Kidney tubule cell (primary cell): ENCODE results near the gene TBC1D22A.
A peak's percentile ranks its signal among the peaks of the same experiment; 100 is the strongest.

ENCODE experiments used
- DNase-seq: peaks from one replicate; pipeline ENCODE4 v3.0.0-alpha.2; 2018; ENCODE audit warnings: low spot score

The TBC1D22A gene

DNA sequence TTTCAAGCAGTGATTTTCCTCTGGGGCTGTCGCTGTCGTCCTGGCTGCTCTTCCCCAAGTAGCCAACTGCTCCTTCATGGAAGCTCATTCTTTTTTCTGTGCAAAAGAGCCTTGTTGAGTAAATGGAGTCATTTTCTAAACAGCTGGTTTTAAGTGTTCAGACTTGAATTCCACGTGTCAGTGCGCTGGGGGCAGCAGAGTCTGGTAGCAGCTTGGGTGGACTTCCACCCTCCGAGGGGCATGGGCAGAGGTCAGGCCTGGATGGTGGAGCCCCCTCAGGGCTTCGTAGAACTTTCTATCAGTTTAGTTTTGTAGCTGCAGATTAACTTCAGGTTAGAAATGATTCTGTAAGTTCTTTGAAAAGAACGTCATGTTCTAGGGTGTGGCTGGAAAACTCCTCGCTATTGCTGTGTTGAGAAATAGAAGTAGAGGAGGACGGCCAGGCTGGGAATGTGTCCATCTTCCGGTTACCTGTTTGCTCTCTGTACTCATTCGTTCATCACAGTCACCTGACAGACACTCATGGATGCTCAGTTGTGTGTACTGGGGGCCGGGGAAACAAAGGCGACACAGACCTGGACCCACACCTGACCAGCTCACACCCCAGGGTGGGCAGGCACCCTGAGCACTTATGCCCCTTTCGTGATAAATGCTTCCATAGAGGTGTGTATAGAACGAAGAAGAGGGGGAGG is 270.7 kb downstream of the TBC1D22A start:
- no peak for DNase-seq

DNA sequence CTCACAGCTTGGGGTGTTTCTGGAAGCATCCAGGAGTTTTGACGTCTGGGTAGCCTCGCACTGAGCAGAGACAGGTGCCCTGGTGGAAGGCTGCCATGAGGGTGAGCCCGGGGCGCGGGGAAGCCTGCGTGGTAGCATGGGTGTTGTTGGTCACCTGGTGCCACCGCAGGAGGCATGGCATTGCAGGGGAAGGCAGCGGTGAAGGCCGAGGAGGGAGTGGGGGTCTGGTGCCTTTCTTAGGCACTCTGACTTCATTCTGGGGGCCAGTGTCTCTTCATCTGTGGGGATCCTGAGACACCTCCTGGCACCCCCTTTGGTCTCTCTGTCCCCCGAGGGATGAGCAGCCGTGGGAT is 271.2 kb downstream of the TBC1D22A start:
- DNase-seq, result no peak

DNA sequence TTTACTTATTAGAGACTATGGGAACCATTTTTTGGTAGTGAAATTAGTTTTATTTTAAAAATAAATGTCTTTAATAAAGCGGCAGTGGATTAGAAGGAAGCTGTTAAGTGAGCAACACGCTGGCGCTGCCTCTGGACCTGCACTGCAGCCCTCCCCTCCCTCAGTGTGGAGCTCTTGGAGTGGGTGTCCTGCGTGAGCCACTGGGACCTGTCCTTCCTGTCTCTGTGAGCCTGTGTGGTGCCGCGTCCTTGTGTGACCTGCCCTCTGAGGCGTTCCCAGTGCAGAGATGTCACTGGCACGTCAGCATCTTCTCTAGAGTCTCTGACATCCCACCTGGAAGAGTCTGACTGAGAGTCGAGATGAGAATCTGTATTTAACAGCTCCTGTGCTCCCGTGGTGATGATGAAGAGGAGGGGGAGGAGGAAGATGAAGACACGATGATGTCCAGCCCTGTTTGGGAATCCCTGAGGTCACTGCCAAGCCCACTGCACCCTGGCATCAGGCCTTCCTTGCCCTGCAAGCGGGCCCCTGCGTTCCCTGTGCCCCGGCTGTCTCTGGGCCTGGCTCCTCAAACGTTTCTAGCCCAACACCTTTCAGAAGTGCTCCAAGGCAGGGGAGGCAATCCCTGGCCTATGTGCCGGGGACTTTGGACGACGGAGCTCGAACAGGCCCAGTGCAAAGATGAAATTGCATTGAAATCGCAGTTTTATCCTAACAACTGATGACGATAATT is 271.8 kb downstream of the TBC1D22A start:
- no peak for DNase-seq

DNA sequence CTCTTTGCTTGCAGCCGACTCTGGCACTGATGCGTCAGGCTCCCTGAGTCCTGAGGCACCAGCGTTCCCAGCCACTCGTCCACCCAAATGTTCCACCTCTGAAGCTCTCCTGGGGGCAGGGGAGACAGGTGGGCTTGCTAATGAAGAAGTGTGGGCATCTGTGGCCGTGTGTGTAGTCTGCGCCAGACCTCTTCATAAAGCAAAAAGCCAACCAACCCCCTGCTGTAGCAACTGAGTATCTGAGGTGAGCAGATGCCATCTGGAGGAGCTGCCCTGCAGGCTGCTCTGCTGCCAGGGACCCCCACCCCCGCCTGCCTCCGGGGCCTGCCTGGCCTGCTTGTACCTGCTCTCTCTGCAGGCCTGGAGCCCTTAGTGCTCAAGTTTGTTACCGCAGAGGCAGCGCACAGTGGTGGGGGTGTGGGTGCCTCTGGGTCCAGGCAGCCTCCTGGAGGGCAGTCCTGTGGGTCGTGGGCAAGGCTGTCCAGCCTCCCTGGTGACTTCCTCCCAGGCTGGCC is 272.5 kb downstream of the TBC1D22A start:
- no peak for DNase-seq

DNA sequence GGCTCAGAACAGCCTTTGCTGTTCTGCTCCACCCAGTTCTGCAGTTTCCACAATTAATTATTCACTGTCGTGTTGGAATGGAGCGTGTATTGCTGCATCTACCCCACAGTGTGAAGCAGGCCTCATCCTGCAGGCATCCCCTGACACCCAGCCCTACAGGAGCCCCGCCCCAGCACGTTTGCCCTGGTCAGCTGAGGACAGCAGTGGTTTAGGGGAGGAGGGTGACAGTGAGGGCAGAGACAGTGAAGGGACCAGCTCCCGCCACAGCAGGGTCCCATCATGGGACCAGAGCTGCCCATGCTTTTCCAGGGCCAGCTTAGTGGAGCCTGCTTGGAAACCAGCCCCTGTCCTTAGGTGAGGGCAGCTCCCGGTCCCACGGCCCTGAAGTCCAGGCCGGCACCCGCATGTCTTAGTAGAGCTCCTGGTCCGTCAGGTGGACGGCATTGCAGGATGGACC is 273.0 kb downstream of the TBC1D22A start:
- no peak for DNase-seq

DNA sequence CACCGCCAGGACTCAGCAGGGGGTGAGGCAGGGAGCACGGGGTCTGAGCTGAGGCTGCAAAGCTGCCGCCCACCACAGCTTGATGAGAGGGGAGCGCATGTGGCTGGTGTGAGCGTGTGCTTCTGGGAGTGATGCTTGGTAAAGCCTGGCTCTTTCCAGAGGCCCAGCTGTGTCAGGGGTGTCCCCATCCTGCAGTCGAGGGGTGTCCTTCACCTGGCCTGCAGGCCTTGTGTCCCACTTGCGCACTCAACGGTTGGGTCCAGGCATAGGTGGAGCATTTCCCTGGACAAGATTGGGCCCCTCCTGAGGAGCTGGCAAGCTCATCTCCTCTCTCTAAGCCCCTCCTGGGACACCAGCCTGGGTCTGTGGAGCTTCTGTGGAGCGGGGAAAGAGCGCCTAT is 273.9 kb downstream of the TBC1D22A start:
- no peak for DNase-seq

DNA sequence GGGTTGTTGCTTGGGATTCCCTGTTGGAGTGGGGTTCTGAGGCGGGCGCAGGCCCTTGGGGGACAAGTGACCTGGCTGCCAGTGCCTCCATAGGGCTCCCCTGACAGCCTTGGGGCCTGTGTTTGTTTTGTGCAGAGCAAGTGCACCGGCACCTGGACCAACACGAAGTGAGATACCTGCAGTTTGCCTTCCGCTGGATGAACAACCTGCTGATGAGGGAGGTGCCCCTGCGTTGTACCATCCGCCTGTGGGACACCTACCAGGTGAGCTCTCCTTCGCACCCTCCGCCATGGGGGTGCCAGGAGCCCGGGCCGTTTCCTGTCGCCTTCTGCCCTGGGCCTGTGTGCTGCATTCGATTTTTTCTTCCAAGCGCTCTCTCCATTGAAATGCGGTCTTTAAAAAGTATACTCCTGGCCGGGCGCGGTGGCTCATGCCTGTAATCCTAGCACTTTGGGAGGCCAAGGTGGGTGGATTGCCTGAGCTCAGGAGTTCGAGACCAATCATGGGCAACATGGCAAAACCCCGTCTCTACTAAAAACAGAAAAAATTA is 274.6 kb downstream of the TBC1D22A start:
- no peak for DNase-seq

DNA sequence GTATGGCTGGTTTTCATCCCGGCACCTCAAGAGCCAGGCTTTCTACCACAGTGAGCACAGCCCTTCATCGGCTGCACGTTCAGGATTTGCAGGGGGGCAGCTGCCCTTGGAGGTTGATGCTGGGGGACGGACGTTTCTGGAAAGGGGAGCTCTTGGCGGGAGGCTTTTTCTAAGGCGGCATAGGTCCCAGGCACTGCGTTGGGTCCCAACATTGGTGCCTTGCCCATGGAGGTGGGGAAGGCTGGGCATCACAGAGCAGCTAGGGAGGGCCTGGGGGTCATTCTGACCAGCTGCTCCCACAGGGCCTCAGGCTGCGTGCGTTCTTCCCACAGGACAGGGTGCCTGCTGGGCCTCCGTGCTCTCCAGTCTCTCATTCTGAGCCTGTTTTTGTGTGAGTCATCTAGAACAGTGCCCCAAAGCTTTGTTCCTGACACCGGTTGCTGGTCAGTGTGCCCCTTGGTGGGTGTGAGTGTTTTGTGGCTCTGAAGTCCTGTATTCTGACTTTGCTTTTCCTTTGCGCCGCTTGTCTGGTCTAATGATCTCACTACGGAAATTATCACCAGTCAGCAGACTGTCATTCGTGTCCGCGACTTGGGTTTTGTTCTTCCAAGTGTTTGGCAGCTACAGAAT is 275.9 kb downstream of the TBC1D22A start:
- no peak for DNase-seq

DNA sequence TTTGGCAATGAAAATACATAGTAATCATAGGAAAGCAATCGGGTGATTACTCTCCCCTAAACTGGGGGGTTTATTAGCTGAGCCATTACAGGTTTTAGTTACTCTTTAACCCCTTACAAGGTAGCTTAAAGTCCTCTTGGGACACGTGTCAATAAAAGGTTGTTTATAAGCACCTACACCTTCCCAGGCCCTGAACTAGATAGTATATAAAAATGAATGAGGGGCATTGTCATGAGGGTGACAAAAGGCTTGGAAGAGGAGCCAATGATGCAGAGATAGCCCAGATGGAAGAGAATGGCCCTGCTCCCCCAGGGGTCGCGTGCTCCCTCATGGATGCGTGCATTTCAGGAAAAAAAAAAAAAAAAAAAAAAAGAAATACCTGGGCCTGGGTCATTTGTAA is 276.9 kb downstream of the TBC1D22A start:
- DNase-seq, result no peak

DNA sequence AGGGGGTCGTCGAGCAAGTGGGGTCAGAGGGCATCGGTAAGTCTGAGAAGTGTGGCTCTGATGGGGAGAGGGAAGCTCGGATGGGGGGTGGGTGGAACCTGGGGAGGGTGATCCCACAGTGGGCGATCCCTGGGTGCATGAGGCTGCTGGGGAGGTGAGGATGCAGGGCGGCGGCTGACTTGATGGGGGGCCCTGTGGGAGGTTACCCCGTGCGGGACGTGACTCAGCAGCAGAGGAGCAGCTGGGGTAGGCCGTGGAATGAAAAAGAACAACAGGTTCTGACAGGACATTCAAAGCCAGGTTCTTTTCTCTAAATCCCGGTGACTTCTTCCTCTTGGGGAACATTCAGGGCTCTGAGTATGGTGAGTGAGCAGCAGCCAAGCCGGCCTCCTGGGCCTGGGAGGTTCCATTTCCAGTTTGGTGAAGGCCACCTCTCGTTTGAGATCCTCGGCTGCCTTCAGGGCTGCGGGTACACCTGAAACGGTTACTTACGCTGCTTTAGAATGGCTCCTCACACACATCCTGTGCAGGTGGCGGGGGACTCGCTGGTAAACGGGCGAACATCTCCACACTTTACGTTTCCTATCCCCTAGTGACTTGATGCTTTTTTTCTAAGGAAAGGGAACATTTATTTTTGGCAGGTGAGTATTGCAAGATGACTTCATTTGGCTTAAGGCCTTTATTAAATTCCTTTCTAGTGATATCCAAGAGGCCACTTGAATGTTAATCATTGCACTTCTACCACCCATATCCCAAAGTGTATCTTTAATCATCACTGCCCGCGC is 278.2 kb downstream of the TBC1D22A start:
- peak; percentile 6 for DNase-seq

DNA sequence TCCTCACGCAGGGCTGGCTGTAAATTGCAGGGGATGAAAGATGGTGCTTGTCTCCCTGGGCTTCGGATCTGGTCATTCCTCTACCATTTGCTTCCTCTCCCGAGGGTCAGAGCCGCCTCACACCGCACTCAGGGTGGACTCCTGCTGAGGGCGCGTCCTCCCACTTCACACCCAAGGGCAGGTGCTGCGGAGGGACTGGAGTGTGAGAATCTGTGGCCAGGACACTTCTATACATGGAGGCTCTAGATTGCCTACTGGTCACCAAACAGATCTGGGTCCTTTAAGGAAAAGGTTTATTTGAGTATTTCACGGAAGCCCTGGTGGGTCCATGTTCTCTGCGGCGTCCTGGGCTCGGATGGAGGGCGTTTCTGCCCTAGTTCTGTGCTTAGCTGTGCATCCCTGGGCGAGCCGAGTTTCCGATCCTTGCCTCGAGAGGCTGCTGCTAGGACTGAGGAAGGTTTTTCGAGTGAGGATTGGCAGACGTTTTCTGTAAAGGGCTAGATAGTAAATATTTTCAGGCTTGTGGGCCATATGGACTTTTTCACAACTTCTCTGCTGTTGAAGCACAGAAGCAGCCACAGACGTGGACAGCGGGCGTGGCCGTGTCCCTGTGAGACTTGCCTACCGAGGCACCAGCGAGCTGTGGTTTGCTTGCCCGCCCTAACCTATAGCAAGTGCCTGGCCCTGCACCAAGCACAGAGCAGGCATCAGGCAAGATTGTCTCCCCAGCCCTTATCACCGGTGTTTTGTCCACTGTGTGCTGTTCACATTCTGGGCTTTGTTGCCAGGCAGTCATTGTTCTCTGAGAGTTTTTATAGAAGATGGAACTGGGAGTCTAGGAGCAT is 279.0 kb downstream of the TBC1D22A start:
- DNase-seq, result no peak

DNA sequence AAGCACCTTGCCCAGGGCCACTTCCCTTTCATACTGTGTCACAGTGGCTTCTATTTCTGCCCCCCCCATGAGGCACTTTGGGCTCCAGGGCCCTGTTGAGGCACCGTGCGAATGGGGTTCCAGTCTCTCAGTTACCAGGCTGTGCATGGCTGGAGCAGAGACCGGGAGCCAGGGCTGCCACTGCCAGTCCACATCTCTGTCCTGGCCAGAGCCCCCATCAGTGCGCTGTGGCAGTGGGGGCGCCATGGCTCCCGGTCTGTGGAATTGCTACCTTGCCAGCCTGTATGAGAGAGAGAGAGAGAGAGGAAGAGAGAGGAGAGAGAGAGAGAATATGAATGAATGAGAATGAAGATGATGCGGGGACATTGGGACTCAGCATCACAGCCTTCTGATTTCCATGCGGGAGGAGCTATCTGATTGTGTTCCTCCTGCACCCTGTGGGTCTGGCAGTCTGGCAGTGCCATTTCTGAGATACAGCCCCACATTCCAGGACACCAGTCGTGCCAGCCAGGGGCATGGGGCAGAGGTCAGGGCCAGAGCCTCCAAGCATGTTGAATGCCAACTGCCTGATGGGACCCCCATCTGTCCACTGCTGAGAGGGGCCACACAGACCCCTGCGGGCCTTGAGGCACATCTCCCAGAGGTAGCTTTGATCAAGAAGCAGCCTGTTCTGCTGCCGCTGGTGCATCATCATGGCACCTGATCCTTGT is 279.8 kb downstream of the TBC1D22A start:
- DNase-seq, result no peak

DNA sequence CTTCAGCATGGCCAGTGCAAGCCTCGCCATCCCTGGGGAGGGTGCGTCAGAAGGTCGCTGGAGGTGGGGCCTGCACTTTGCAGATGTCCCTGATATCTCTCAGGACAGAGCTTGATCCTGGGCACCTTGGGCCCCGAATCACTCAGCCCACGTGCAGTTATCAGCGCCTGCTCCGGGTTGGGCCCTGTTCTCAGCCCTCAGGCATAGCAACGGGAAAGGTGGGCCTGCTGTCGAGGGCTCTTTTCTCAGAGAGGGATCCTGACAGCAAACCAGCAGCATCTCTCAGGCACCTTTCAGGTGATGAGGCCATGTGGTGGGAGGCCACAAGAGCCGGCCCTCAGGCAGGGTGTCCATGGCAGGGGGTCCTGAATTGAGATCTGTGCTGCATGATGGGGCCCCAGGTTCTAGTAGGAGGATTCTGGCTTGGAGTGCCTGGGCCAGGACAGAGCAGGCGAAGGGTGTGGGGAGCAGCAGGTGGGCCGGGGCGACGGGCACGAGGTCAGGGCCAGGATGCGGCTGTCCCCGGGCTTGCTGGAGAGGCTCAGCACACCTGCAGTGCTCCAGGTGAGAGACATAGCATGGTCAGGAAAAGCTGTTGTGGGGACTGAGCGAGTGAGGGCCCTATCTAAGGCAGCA is 280.5 kb downstream of the TBC1D22A start:
- no peak for DNase-seq

DNA sequence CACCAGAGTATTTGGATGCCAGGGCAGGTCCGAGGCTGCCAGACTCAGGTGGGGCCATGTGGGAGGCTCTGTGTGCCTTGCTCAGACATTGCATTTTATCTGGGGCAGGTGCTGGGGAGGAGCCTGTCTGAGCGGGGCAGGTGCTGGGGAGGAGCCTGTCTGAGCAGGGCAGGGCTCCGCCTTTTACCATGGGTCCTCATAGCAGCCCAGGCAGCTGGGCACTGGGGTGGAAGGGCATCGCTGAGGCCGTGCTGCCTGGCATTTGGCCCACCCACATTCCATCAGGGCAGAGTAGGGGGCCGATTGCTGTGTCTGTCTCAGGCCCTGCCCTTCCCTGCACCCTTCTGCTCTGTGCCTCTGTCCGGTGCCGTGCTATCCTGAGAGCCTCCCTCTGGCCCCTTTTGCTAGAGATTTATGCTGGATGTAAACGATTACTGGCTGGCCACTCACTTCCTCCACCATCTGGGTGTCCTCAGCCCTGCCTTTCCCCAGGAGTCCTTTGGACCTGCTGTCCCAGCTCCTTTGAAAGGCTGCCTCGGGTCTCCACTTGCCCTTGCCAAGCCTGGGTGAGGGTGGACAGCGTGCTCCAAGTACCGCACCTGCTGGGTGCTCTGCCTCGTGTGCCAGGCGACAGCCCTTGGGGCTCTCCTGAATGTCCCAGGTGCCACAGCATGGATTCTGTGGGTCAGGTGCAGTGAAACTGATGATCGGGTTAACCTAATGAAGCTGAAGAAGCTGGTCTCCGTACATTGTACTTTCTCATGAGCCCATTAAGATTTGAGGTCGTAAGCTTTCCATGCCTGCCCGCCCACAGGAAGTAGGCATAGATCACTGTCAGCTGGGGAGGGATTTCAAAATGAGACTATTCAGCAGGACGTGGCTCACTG is 281.6 kb downstream of the TBC1D22A start:
- peak; percentile 82 for DNase-seq

DNA sequence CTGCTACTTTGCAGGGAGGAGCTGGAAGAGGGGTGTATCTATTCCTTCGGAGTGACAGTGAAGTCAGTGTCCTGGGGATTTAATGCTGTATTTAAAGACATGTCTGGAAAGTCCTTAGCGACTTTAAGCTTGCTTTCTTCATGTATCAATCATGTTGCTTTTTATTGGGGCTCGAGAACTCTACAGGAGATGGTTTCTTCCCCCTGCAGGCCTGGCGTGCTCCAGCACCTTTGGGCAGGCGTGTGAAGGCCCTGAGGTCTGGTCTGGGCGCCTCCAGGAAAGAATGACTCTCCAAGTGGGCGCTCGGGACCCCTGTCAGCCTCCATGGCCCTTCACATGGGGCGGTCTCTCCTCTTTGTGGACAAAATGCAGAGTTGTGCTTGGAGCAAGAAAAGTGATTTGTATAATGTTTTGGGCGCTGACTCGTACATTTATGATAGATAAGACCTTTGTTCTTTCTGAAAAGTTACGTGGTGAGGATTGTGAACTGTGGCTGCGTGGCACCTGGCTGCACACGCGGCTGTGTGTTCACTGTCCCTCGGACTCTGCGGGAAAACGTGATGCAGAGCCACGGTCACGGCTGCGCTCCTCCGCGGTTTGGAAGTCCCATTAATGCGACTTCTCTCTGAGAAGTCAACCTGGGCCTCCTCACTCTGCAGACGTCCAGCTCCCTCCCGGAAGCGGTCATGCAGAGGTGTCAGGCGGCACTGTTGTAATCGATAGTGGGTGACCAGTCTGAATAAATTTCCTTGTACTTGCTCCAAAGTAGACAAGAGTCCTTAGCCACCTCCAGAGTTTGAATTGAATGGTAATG is 282.5 kb downstream of the TBC1D22A start:
- peak; percentile 36 for DNase-seq

DNA sequence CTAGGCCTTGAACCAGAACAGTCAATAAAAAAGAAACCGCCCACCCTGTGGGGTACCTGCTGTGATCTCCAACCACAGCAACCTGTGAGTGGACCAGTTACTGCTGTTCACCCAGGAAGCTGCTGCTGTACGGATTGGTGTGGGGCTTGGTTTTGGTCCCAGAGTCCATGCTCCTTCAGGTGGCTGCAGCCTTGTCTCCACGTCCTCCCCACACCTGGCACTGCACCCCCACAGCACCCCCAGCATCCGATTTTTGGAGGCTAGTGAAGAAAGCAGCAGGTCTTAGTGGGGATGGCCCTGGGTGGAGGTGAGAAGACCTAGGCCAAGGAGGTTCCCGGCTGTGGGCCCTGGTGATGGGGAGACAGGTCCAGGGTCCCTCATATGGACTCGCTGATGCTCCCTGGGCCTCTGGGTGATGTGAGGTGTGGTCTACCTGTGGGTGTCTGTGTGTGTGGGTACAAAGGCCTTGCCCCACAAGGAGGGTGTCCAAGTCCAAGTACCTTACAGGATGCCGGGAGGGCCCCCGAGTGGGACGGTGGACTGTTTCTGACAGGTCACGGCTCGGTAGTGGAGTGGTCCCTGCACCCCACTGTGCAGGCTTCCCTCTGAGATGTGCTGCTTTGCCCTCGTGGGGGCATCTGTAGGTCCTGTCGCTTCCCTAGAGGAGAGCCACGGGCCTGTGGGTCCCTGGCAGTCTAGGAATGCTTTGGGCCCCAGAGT is 283.4 kb downstream of the TBC1D22A start:
- DNase-seq, result no peak

DNA sequence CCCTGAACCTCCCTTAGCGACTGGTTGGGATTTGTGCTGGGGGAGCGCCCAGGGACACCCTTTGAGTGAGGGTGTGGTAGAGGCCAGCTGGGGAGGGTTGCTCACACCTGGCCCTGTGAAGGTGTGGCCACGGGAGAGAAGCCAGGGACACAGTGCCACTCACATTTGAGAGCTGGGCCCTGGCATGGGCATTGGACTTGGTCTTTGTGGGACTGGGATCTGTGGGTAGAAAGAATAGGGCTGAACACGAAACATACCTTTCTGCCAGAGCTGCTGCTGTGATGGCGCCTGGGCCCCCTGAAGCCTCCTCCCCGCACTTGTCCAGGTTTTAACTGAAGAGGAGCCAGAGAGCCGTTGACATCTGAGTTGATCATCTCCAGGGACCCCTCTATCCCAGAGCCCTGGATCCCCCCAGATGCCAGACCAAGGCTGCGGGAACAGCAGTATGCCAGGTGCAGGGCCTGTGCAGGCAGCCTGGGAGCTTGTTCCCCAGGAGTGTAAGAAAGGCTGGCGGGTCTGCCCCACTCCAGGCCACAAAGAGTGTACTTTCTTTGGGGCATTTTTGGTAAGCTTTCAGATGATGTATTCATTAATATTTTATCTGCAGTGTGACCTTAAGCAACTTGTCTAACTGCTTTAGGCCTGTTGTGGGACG is 284.1 kb downstream of the TBC1D22A start:
- DNase-seq, result no peak
